ENCODE results near the gene SCAI.
"Not testable (repeated sequence)": the region's sequence is repeated elsewhere in the genome, so short reads cannot be mapped to it uniquely, and the experiment has no call there.

Gene SCAI

GRCh38 chr9:125143377-125144090, at the start of gene SCAI:
TSS of gene SCAI (minus strand) at chr9:125143528. CDS start at chr9:125143437, 91 bp downstream.
- in situ Hi-C loops (cut with MboI; ENCODE audit: low sequenced_read_pairs): no loop called here

- in situ Hi-C loops (cut with MboI; ENCODE audit: low sequenced_read_pairs): no loop called here
These were observed 47.1 kb upstream of the SCAI start for GRCh38 chr9:125190361-125190801.

- in situ Hi-C loops (cut with MboI; ENCODE audit: low sequenced_read_pairs): no loop called here
These were observed 46.3 kb upstream of the SCAI start, which contains the start of gene PPP6C for GRCh38 chr9:125189361-125190289. TSS of gene PPP6C (minus strand) at chr9:125189803. CDS start at chr9:125189718, 85 bp downstream.

- in situ Hi-C loops (cut with MboI; ENCODE audit: low sequenced_read_pairs): no loop called here
These were observed 45.7 kb upstream of the SCAI start for GRCh38 chr9:125189011-125189360.

- in situ Hi-C loops (cut with MboI; ENCODE audit: low sequenced_read_pairs): no loop called here
These were observed 40.2 kb upstream of the SCAI start for GRCh38 chr9:125183561-125183960.

GRCh38 chr9:125183054-125183453, 39.7 kb upstream of the SCAI start:
- in situ Hi-C loops (cut with MboI; ENCODE audit: low sequenced_read_pairs): no loop called here

GRCh38 chr9:125181756-125182155, 38.4 kb upstream of the SCAI start:
- in situ Hi-C loops (cut with MboI; ENCODE audit: low sequenced_read_pairs): not testable (repeated sequence)

- in situ Hi-C loops (cut with MboI; ENCODE audit: low sequenced_read_pairs): no loop called here
These were observed 37.5 kb upstream of the SCAI start for GRCh38 chr9:125180876-125181275.

- in situ Hi-C loops (cut with MboI; ENCODE audit: low sequenced_read_pairs): not testable (repeated sequence)
These were observed 36.4 kb upstream of the SCAI start for GRCh38 chr9:125179776-125180175.

- in situ Hi-C loops (cut with MboI; ENCODE audit: low sequenced_read_pairs): no loop called here
These were observed 34.6 kb upstream of the SCAI start for GRCh38 chr9:125177888-125178287.

- in situ Hi-C loops (cut with MboI; ENCODE audit: low sequenced_read_pairs): no loop called here
These were observed 33.3 kb upstream of the SCAI start for GRCh38 chr9:125176636-125177035.

- in situ Hi-C loops (cut with MboI; ENCODE audit: low sequenced_read_pairs): no loop called here
These were observed 28.9 kb upstream of the SCAI start for GRCh38 chr9:125172031-125172755.

GRCh38 chr9:125169895-125170294, 26.6 kb upstream of the SCAI start:
- in situ Hi-C loops (cut with MboI; ENCODE audit: low sequenced_read_pairs): no loop called here

GRCh38 chr9:125166762-125167161, 23.4 kb upstream of the SCAI start:
- in situ Hi-C loops (cut with MboI; ENCODE audit: low sequenced_read_pairs): no loop called here

GRCh38 chr9:125162891-125163290, 19.6 kb upstream of the SCAI start:
- in situ Hi-C loops (cut with MboI; ENCODE audit: low sequenced_read_pairs): not testable (repeated sequence)

- in situ Hi-C loops (cut with MboI; ENCODE audit: low sequenced_read_pairs): no loop called here
These were observed 18.1 kb upstream of the SCAI start for GRCh38 chr9:125161284-125161918.

- in situ Hi-C loops (cut with MboI; ENCODE audit: low sequenced_read_pairs): no loop called here
These were observed 17.4 kb upstream of the SCAI start for GRCh38 chr9:125160750-125161149.

- in situ Hi-C loops (cut with MboI; ENCODE audit: low sequenced_read_pairs): no loop called here
These were observed 13.2 kb upstream of the SCAI start for GRCh38 chr9:125156551-125156950.

GRCh38 chr9:125153712-125154367, 10.5 kb upstream of the SCAI start:
- in situ Hi-C loops (cut with MboI; ENCODE audit: low sequenced_read_pairs): no loop called here

- in situ Hi-C loops (cut with MboI; ENCODE audit: low sequenced_read_pairs): no loop called here
These were observed 8.4 kb upstream of the SCAI start for GRCh38 chr9:125151730-125152129.
